ENCODE measurements around the gene DIP2C.

GRCh38 chr10:326350-326749 lies 363.1 kb downstream of the DIP2C start:
- TF ChIP-seq, protein P1, sequence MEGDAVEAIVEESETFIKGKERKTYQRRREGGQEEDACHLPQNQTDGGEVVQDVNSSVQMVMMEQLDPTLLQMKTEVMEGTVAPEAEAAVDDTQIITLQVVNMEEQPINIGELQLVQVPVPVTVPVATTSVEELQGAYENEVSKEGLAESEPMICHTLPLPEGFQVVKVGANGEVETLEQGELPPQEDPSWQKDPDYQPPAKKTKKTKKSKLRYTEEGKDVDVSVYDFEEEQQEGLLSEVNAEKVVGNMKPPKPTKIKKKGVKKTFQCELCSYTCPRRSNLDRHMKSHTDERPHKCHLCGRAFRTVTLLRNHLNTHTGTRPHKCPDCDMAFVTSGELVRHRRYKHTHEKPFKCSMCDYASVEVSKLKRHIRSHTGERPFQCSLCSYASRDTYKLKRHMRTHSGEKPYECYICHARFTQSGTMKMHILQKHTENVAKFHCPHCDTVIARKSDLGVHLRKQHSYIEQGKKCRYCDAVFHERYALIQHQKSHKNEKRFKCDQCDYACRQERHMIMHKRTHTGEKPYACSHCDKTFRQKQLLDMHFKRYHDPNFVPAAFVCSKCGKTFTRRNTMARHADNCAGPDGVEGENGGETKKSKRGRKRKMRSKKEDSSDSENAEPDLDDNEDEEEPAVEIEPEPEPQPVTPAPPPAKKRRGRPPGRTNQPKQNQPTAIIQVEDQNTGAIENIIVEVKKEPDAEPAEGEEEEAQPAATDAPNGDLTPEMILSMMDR (IDR thresholded peaks at IDR 0.05) = no peak
- TF ChIP-seq POLR2AphosphoS5 (IDR thresholded peaks at IDR 0.05; ENCODE audit: insufficient read depth in 1 of 2, low read depth in 1 of 2) = no peak
- TF ChIP-seq POLR2A (IDR thresholded peaks at IDR 0.05) = no peak
